HG03575 (cell line): Measurements from ENCODE around the gene CYP2J2.
"Not testable (repeated sequence)": the region's sequence is repeated elsewhere in the genome, so short reads cannot be mapped to it uniquely, and the experiment has no call there.

Experiments
- ATAC-seq: cut with Tn5 transposase; IDR thresholded peaks from one replicate; pipeline ENCODE4 v1.9.1; 2021; ENCODE audit not compliant: unreplicated experiment, insufficient number of reproducible peaks, low FRiP score; ENCODE audit errors: extremely low read depth

Gene CYP2J2

DNA sequence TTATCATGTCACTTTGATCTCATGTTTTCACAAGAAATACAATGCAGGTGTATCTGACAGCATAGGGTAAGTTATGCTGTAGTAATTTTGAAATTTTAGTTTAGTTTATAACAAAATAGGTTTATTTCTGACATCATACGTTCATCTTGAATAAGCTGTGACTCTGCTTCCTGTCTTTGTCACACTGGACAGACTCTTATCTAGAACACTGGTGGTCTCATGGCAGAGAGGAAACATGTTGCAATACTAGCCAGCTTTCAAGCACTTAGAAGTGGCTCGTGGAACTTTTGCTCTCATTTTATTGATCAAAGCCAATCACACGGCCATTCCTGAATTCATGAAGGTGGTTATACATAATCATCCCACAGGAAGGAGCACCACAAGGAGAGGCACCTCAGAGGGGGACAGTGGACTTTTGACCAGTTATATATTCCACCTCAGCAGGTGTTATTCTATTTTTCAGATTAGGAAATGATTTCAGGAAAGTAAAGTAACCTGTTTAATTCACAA is 46.5 kb downstream of the CYP2J2 start:
- ATAC-seq = no peak

- no peak for ATAC-seq
These were observed 47.0 kb downstream of the CYP2J2 start for GRCh38 chr1:59879574-59879973.

- no peak for ATAC-seq
These were observed 48.2 kb downstream of the CYP2J2 start for GRCh38 chr1:59878370-59878769.

DNA sequence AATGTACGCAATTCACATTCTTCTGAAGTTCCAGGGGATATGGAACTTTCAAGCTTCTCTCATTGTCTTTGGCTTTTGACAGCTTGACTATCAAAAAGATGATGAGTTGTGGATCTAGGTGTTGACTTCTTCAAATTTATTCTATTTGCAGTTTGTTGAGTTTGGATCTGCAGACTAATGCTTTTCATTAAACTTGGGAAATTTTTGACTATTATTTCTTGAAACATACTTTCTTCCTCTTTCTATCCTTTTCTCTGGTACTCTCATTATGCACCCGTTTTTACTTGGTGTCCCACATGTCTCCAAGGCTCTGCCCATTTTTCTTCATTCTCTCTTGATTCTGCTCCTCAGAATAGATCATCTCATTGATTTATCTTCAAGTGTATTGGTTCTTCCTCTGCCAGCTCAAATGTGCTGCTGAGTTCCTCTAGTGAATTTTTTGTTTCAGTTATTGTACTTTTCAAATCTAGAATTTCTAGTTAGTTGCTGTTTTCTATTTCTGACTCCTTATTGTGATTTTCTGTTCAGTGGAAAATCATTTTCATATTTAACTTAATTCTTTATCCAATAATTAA is 49.4 kb downstream of the CYP2J2 start:
- ATAC-seq = no peak

DNA sequence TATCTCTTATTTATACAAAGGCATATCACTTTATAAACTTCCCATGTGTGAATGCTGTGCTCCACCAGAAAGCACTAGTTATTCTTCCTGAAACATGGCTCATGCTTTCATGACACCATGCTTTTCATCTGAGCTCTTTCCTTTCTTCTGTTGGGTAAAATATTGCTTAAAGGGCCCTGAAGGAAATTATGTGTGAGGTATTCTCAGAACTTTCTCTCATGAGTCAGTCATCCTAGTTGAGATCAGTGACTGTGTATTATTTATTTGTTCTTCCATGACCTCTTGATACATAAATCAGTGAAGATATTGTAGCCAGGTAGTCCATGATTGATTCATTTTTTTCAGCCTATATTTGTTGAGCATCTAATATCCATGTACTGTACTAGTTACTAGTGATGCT is 54.8 kb downstream of the CYP2J2 start:
- ATAC-seq = no peak

DNA sequence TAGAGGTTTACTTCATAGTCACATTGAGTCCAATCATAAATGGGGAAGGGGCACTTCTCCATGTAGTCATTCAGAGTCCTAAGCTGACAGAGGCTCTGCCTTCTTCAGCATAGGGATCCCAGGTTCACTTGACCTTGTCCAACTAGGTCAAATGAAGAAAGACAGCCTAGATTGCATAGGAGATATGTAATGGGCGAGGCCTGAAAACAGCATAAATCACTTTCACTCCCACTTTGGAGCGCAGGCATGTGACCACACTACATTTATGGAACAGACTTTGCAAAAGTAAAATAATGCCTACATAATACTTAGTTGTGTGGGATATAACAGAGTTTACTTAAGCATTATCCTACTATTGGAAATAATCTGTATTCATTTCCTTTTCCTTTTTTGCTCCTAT is 60.1 kb downstream of the CYP2J2 start:
- no peak for ATAC-seq

DNA sequence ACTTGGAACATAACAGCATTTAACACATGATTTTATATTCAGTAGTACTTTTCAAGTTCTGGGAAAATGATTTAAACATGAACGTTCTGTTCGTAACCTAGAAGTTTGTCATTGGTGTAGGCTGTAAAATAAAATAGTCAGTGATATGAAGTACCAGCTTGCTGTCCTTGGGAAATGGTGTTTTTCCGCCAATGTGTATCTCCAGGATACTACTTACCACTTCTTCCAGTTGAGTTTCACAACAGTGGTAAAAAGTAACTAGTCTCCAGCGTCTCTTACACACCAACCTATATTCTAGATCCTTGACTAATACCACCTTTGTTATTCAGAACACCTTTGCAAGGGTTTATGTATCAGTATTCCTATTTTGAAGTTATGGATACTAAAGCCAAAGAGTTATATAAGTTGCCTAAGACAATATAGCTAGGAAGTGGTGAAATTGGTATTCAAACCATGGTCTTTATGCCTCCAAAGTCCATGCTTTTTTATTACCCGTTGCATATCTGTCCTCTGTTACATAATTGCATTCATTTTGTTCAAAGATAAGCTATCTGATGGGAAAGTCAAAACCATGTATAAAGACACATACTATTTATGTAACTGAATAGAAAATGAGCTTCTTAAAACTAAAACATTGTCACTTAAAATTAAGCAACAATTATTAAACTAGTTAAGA is 68.8 kb downstream of the CYP2J2 start:
- no peak for ATAC-seq

- no peak for ATAC-seq
These were observed 69.7 kb downstream of the CYP2J2 start for GRCh38 chr1:59856725-59857338.

GRCh38 chr1:59855297-59855696 is 71.3 kb downstream of the CYP2J2 start:
- ATAC-seq = not testable (repeated sequence)

- no peak for ATAC-seq
These were observed 74.5 kb downstream of the CYP2J2 start for GRCh38 chr1:59852117-59852516.

DNA sequence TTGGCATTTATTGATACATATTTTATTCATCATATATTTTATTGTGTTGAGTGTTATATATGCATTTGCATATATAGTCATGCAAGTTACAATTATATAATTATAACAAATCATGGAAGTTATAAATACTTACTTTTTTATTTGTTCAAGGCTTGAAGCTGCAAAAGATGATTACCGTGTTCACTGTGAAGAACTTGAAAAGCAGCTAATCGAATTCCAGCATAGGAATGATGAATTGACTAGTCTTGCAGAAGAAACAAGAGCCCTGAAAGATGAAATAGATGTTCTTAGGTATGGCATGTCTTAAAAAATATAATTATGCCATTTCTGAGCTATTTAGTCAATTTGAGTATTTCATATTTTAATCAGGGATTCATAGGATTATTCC is 79.7 kb downstream of the CYP2J2 start:
- no peak for ATAC-seq

DNA sequence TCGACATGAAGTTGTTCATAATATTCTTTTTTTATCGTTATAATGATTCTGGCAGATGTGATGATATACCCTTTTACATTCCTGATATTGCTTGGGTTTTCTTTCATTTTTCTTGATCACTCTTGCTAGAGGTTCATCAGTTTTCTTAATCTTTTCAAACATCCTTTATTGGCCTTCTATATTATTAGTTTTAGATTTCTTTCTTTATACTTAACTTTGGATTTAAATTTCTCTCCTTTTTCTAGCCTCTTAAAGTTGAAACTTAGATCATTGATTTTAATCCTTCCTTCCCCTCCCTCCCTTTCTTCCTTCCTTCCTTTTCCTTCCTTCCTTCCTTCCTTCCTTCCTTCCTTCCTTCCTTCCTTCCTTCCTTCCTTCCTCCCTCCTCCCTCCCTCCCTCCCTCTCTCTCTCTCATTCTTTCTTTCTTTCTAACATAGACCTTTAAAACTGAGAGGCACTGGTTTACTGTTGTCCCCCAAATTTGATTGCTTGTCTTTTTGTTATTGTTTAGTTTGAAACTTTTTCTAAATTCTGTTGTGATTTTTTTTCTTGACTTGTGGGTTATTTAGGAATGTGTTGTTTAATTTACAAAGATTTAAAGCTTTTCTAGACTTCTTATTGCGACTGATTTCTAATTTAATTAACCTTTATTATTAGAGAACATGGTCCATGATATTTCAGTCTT is 80.2 kb downstream of the CYP2J2 start:
- no peak for ATAC-seq

GRCh38 chr1:59845091-59845490 is 81.5 kb downstream of the CYP2J2 start:
- ATAC-seq = no peak
